Suprapubic skin (tissue), 4 donors: ENCODE data around the gene CFLAR. TPM values are rescaled to one million over a fixed set of nuclear protein-coding genes. Genes with fewer than 3 reads are reported as not detected.

Source experiments
- DNase-seq, 2 donors: peaks; one replicate each; pipeline ENCODE4 v3.0.0-alpha.2; 2019; ENCODE audit warnings: low spot score in 2 of 2
- H3K27ac ChIP-seq: fragments of 200-600 bp; sonication (generic); one replicate; pipeline ENCODE4 v1.5.1; 2019
- H3K27me3 ChIP-seq: fragments of 200-600 bp; sonication (generic); one replicate; pipeline ENCODE4 v1.5.1; 2019
- H3K36me3 ChIP-seq: fragments of 200-600 bp; sonication (generic); one replicate; pipeline ENCODE4 v1.5.1; 2019
- H3K4me1 ChIP-seq: fragments of 200-600 bp; sonication (generic); one replicate; pipeline ENCODE4 v1.5.1; 2019
- H3K4me3 ChIP-seq: fragments of 200-600 bp; sonication (generic); one replicate; pipeline ENCODE4 v1.5.1; 2019; ENCODE audit warnings: mild to moderate bottlenecking
- H3K9me3 ChIP-seq: fragments of 200-600 bp; sonication (generic); one replicate; pipeline ENCODE4 v1.5.1; 2019
- CTCF ChIP-seq, 2 donors: fragments of 200-600 bp in 1 of 2; fragments of 450-650 bp in 1 of 2; sonication (generic) in 1 of 2; IDR thresholded peaks; one replicate each; pipeline ENCODE4 v1.5.1; 2016 to 2019; ENCODE audit warnings: antibody characterized with exemption in 2 of 2, mild to moderate bottlenecking in 1 of 2, moderate library complexity in 1 of 2
- EP300 ChIP-seq: sonication (generic); formaldehyde crosslinking; IDR thresholded peaks from one replicate; pipeline ENCODE4 v1.6.1; 2017; ENCODE audit warnings: antibody characterized with exemption
- POLR2A ChIP-seq, 2 donors: fragments of 450-650 bp; IDR thresholded peaks; one replicate each; pipeline ENCODE4 v1.6.1; 2017; ENCODE audit warnings: antibody characterized with exemption in 2 of 2, mild to moderate bottlenecking in 2 of 2, moderate library complexity in 2 of 2
- POLR2AphosphoS5 ChIP-seq, 3 donors: sonication (generic); formaldehyde crosslinking; IDR thresholded peaks; one replicate each; pipeline ENCODE4 v1.6.1; 2017; ENCODE audit warnings: antibody characterized with exemption in 3 of 3
- WGBS: methylation state at CpG from one replicate; pipeline ENCODE4 v1.1.5; 2018; 5-methylcytosine and 5-hydroxymethylcytosine counted together
- total RNA-seq, 4 donors: library from RNA; depleted of rRNA; stranded (reverse); fragments of >200 nt; gene quantifications; one replicate each; pipeline ENCODE4 v1.1.0, GENCODE V29; 2016

CFLAR gene
- total RNA-seq, 4 donors from 2014 or later, result 116 to 250 (median 147) TPM

- Histone ChIP-seq H3K27ac (no peak overlapping the region), H3K27me3 (no peaks in the 10 kb centered on the region), H3K4me3 (no peak overlapping the region), H3K4me1 (peaks cover 26% of the 10 kb centered on the region), H3K9me3 (no peaks in the 10 kb centered on the region), H3K36me3 (no peaks in the 10 kb centered on the region)
- no peak for TF ChIP-seq POLR2A (IDR thresholded peaks at IDR 0.05)
- TF ChIP-seq CTCF (IDR thresholded peaks at IDR 0.05), result no peak
- no peak for TF ChIP-seq POLR2AphosphoS5 (IDR thresholded peaks at IDR 0.05)
- no peak for TF ChIP-seq EP300
- DNase-seq, result no peak
- WGBS, result 70% methylated on average over 4 of the region's 4 CpGs
Measured at GRCh38 chr2:201185863-201186262, 69.9 kb downstream of the CFLAR start.

GRCh38 chr2:201186982-201187381 is 71.0 kb downstream of the CFLAR start:
- no peaks in the 10 kb centered on the region for H3K9me3 ChIP-seq
- no peaks in the 10 kb centered on the region for H3K27me3 ChIP-seq
- no peak for DNase-seq
- H3K4me3 ChIP-seq, result no peak overlapping the region
- no peak for TF ChIP-seq POLR2A (IDR thresholded peaks at IDR 0.05)
- TF ChIP-seq POLR2AphosphoS5 (IDR thresholded peaks at IDR 0.05), result no peak
- TF ChIP-seq CTCF (IDR thresholded peaks at IDR 0.05), result no peak
- TF ChIP-seq EP300, result no peak
- no peaks in the 10 kb centered on the region for H3K36me3 ChIP-seq
- H3K27ac ChIP-seq, result no peak overlapping the region
- peaks cover 26% of the 10 kb centered on the region for H3K4me1 ChIP-seq
- WGBS, result 89% methylated on average over 5 of the region's 5 CpGs

GRCh38 chr2:201188449-201188848 is 72.5 kb downstream of the CFLAR start:
- H3K36me3 ChIP-seq, result peaks cover 7% of the 10 kb centered on the region
- H3K4me1 ChIP-seq, result peaks cover 20% of the 10 kb centered on the region
- H3K4me3 ChIP-seq, result no peak overlapping the region
- TF ChIP-seq EP300, result no peak
- H3K27ac ChIP-seq, result no peak overlapping the region
- DNase-seq, result no peak
- H3K9me3 ChIP-seq, result no peaks in the 10 kb centered on the region
- WGBS, result 93% methylated on average over 4 of the region's 4 CpGs
- no peaks in the 10 kb centered on the region for H3K27me3 ChIP-seq

GRCh38 chr2:201191132-201191875 is 75.3 kb downstream of the CFLAR start:
- H3K4me1 ChIP-seq, result no peaks in the 10 kb centered on the region
- H3K9me3 ChIP-seq, result no peaks in the 10 kb centered on the region
- no peaks in the 10 kb centered on the region for H3K27me3 ChIP-seq
- peaks cover 19% of the 10 kb centered on the region for H3K36me3 ChIP-seq
- DNase-seq, result no peak
- 61% methylated on average over 4 of the region's 4 CpGs for WGBS
- no peak for TF ChIP-seq POLR2A (IDR thresholded peaks at IDR 0.05)
- no peak for TF ChIP-seq CTCF (IDR thresholded peaks at IDR 0.05)
- TF ChIP-seq EP300, result no peak
- TF ChIP-seq POLR2AphosphoS5 (IDR thresholded peaks at IDR 0.05), result no peak
- peak overlapping the region; percentile 36 for H3K27ac ChIP-seq
- no peak overlapping the region for H3K4me3 ChIP-seq

GRCh38 chr2:201194097-201194496 is 78.1 kb downstream of the CFLAR start:
- Histone ChIP-seq H3K9me3 (no peaks in the 10 kb centered on the region), H3K4me1 (no peaks in the 10 kb centered on the region), H3K36me3 (peaks cover 21% of the 10 kb centered on the region), H3K4me3 (no peak overlapping the region), H3K27me3 (no peaks in the 10 kb centered on the region), H3K27ac (no peak overlapping the region)
- TF ChIP-seq CTCF (IDR thresholded peaks at IDR 0.05) (no peak), EP300 (no peak), POLR2A (IDR thresholded peaks at IDR 0.05) (no peak), POLR2AphosphoS5 (IDR thresholded peaks at IDR 0.05) (no peak)
- no peak for DNase-seq
- WGBS, result 58% methylated on average over 3 of the region's 3 CpGs
